BE2C (cell line): ENCODE results near the gene ARHGAP35. TPM values are rescaled to one million over a fixed set of nuclear protein-coding genes. Genes with fewer than 3 reads are reported as not detected.

Experiments
- DNase-seq: peaks from one replicate; pipeline ENCODE4 v3.0.0-alpha.2; 2020
- H3K27me3 ChIP-seq: fragments of 250-450 bp; sonication (Bioruptor Pico); 2 replicates; pipeline ENCODE4 v1.5.1; 2020; ENCODE audit warnings: mild to moderate bottlenecking
- H3K36me3 ChIP-seq: fragments of 250-450 bp; sonication (Bioruptor Pico); 2 replicates; pipeline ENCODE4 v1.5.1; 2020; ENCODE audit warnings: mild to moderate bottlenecking
- H3K4me1 ChIP-seq: fragments of 250-450 bp; sonication (Bioruptor Pico); 2 replicates; pipeline ENCODE4 v1.5.1; 2020
- H3K4me3 ChIP-seq: 2 replicates; pipeline ENCODE4 v1.5.1; 2011; ENCODE audit warnings: low read depth, low read length
- H3K9me3 ChIP-seq: fragments of 250-450 bp; sonication (Bioruptor Pico); 2 replicates; pipeline ENCODE4 v1.5.1; 2020
- polyA plus RNA-seq: library from polyadenylated mRNA; unstranded; fragments of >200 nt; gene quantifications from one replicate; pipeline ENCODE4 v1.2.1, GENCODE V29; 2012; ENCODE audit warnings: low read depth, missing spikeins; ENCODE audit not compliant: insufficient read length, insufficient read depth
- TF ChIP-seq, protein P1 (sequence below): IDR thresholded peaks from 2 replicates; pipeline ENCODE4 v1.5.1; 2012; ENCODE audit warnings: mild to moderate bottlenecking, low read depth, low read length

ARHGAP35 gene
- polyA plus RNA-seq, result 38.0 TPM

DNA sequence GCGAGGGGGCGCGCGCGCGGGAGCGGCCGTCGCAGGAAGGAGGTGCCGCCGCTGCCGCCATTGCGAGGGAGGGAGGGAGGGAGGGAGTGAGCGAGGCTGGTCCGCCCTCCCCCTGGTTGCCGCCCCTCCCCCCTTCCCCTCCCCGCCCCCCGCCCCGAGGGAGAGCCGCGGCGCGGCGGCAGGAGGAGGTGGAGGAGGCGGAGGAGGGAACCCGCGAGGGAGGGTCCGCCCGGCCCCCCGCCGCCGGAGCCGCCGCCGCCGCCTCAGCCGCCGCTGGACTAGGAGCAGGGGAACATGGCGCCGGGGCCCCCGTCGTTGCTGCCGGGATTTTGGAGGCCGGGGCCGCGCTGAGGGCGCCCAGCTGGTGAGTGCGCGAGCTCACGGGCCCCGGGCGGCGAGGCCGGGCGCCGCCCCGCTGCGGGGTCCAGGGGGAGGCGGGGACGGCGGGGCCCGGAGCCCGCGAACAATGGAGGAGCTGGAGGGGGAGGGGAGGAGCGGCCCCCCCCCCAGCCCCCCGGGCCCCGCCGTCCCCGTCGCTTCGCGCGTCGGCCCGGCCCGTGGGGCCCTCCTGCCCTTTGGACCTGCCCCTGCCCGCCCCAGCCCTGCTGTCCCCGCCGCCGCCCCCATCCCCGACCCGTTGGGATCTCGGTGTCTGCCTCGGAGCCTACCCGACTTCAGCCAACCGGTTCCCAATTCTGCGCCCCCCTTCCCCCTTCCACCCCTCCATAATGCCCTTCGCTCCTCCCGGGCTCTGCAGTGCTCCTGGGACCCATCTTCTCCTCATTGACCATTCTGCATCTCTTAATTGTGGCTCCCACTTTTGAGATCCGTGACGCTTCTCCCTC is at the start of gene ARHGAP35:
Gene ARHGAP35, plus strand, starts transcription at position 152 of the 845 bp plus-strand sequence. CDS start 57,679 bp downstream, outside the sequence.
- TF ChIP-seq, protein P1, sequence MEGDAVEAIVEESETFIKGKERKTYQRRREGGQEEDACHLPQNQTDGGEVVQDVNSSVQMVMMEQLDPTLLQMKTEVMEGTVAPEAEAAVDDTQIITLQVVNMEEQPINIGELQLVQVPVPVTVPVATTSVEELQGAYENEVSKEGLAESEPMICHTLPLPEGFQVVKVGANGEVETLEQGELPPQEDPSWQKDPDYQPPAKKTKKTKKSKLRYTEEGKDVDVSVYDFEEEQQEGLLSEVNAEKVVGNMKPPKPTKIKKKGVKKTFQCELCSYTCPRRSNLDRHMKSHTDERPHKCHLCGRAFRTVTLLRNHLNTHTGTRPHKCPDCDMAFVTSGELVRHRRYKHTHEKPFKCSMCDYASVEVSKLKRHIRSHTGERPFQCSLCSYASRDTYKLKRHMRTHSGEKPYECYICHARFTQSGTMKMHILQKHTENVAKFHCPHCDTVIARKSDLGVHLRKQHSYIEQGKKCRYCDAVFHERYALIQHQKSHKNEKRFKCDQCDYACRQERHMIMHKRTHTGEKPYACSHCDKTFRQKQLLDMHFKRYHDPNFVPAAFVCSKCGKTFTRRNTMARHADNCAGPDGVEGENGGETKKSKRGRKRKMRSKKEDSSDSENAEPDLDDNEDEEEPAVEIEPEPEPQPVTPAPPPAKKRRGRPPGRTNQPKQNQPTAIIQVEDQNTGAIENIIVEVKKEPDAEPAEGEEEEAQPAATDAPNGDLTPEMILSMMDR, result no peak
- Histone ChIP-seq H3K36me3 (no peaks in the 10 kb centered on the region; the same call in 1 of the 2 replicates), H3K9me3 (no peaks in the 10 kb centered on the region), H3K4me3 (peak within 1 kb of the TSS; percentile 89), H3K4me1 (peaks cover 9% of the 10 kb centered on the region), H3K27me3 (no peaks in the 10 kb centered on the region)
- DNase-seq, result no peak

DNA sequence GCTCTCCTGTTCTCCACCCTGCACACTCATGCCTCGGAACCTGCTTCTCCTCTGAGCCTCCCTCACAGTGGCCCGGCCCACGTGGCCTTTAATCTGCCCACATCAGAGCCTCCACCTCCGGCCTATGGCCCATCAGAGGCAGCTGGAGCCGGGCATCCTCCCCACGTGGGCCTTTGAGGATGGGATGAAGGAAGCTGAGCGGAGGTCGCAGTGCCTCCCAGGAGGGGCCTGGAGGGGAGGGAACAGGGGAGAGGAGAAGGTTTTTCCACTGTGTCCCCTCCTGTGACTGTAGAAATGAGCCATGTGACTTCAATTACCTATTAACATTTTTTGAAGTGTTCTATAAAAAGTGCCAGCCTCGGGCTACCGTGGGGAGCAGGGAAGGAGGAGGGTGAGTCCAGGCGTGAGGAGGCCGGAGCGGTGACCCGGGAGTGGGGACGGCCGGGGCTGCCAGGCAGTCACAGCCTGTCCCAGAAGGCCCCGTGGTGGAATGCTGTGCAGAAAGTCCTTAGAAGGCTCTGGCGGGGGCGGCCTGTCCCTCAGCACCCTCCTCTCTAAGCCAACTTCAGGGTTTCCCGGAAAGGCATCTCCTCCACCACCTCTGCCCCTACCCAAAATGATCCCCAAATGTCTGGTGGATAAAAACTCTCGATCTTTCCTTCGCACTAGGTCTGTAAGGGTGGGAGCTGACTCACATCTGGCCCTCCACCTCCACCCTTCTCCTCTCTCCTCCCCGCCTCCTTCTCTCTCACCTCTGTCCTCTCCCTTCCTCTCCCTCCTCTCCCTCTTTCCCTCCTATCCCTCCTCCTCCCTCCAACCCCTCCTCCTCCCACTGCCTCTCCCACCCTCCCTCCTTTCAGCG is 47.6 kb upstream of the ARHGAP35 start:
- no peaks in the 10 kb centered on the region for H3K27me3 ChIP-seq
- TF ChIP-seq, protein P1, result no peak
- no peaks in the 10 kb centered on the region for H3K36me3 ChIP-seq
- no peaks in the 10 kb centered on the region; the same call in 1 of the 2 replicates for H3K9me3 ChIP-seq
- H3K4me1 ChIP-seq, result 0 out of 2 replicates have a peak, but pooled peaks cover 3% of the 10 kb centered on the region
- no peak overlapping the region for H3K4me3 ChIP-seq
- DNase-seq, result peak; percentile 18

DNA sequence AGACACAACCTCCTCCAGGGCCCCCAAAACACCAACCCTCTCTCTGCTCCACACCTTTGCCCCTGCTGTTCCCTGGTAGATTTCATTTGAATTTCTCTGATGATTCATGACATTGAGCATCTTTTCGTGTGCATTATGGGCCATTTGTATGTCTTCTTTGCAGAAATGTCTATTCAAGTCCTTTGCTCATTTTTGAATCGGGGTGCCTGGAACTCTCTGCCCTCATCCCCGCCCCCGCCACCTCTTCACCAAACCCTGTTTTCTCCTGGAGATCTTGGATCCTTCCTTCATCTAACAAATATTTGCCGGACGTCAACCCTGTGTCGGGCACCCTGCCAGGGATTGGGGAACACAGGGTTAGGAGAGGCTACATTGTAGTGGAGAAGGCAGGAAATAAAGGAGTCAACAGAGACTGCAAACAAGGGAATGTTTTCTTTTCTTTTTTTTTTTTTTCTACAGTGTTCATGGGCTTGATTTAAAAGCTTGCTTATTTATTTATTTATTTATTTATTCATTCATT is 46.9 kb upstream of the ARHGAP35 start:
- H3K9me3 ChIP-seq, result no peaks in the 10 kb centered on the region; the same call in 1 of the 2 replicates
- TF ChIP-seq, protein P1, result no peak
- no peak overlapping the region for H3K4me3 ChIP-seq
- 0 out of 2 replicates have a peak, but pooled peaks cover 3% of the 10 kb centered on the region for H3K4me1 ChIP-seq
- DNase-seq, result no peak
- no peaks in the 10 kb centered on the region for H3K36me3 ChIP-seq
- H3K27me3 ChIP-seq, result no peaks in the 10 kb centered on the region

DNA sequence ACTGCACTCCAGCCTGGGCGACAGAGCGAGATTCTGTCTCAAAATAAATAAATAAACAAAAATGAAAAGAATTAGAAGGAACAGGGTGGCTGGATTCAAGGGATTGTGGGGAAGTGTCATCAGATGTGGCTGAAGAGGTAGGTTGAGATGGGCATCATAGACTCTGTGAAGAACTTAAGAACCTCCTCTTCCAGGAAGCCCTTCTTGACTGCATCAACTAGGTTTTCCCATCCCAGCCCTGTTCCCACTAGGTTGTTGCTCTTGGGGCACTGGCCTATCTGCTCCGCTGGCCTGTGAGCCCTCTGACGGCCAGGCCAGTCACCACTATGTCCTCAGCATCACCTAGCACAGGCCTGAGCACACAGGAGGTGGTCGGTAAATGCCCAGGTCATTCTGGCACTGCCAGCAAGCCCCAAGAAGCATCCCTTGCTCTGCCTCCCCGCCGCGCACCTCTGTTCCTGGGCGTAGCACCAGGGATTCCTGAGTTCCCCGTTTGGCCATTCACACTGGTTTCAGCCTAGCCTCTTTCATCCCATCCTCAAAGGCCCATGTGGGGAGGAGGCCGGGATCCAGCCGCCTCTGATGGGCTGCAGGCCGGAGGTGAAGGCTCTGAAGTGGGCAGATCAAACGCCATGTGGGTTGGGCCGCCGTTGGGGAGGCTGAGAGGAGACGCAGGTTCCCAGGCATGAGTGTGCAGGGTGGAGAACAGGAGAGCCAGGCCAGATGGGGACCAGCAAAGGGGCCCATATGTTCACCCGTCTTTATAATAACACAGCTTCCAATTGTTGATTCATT is 44.8 kb upstream of the ARHGAP35 start:
- TF ChIP-seq, protein P1, result no peak
- no peak for DNase-seq
- Histone ChIP-seq H3K36me3 (no peaks in the 10 kb centered on the region), H3K9me3 (no peaks in the 10 kb centered on the region; the same call in 1 of the 2 replicates), H3K4me3 (no peak overlapping the region), H3K27me3 (no peaks in the 10 kb centered on the region), H3K4me1 (0 out of 2 replicates have a peak, but pooled peaks cover 3% of the 10 kb centered on the region)

DNA sequence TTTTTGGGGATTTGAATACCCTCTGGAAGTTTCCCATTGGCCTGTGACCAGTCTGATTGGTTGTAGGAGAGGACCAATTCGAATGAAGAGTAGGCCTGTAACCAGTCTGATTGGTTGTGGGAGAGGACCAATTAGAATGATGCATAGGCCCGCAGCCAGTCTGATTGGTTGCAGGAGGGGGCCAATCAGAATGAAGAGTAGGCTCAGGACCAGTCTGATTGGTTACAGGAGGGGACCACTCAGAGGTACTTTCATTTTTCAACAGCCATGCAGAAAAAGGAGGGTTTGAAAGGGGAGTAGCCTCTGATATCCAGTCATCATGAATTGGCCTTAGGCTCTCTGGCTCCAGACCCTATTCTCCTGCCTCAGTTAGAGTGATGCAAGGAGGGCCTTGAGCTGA is 42.0 kb upstream of the ARHGAP35 start:
- H3K4me1 ChIP-seq, result no peaks in the 10 kb centered on the region
- no peak overlapping the region for H3K4me3 ChIP-seq
- H3K27me3 ChIP-seq, result no peaks in the 10 kb centered on the region
- H3K36me3 ChIP-seq, result no peaks in the 10 kb centered on the region
- no peak for DNase-seq
- TF ChIP-seq, protein P1, result no peak
- H3K9me3 ChIP-seq, result no peaks in the 10 kb centered on the region; the same call in 1 of the 2 replicates
